Stimulated activated CD8-positive, alpha-beta memory T cell treated with anti-CD3 and anti-CD28 coated beads, Interleukin-12 subunit alpha, Interleukin-12 subunit beta, amount 100 ng/mL, for 1 hour (primary cell): Measurements from ENCODE around the gene KBTBD2.
A peak's percentile ranks its signal among the peaks of the same experiment; 100 is the strongest.
"Not testable (repeated sequence)": the region's sequence is repeated elsewhere in the genome, so short reads cannot be mapped to it uniquely, and the experiment has no call there.

ENCODE experiments used
- DNase-seq: peaks from one replicate; pipeline ENCODE4 v3.0.0-alpha.2; 2020; ENCODE audit warnings: low read depth

Gene KBTBD2

DNA sequence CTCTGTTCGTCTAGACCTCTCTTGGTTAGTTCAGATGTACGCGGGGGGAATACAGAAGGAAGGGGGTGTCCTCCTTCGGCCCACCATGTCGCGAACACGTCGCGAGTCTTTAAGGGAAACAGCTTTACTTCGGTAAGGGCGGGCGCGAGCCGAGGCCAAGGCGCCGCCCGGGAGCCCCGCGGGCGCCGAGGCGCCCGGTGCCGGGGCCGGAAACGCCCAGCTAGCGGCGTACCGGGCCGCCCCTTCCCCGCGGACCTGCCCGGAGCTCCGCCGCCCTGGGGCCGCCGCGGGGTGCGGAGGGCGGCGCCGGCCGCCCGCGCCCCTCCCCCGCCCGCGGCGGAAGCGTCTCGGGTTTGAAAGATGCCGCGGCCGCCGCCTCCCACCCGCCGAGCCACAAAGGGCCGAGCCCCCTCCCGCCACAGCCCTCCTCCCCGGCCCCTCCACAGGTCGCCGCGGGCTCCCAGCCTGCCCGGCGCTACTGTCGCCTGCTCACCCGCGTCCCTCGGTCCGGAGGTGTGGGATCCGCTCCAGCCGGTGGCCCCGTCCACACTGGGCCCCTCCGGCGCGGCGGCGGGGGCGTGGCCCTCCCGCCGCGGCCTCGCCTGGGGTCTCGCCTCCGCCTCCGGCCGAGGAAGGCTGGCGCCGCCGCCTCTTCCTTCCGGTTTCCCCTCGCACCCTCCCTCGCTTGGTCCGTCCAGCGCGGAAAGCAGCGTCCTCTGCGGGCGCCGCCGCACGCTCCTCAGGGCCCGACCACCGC, at the start of gene KBTBD2:
Gene KBTBD2, minus strand, starts transcription at position 718 of the 757 bp plus-strand sequence. CDS start 12,156 bp downstream, outside the sequence.
- peak; percentile 67 for DNase-seq

DNA sequence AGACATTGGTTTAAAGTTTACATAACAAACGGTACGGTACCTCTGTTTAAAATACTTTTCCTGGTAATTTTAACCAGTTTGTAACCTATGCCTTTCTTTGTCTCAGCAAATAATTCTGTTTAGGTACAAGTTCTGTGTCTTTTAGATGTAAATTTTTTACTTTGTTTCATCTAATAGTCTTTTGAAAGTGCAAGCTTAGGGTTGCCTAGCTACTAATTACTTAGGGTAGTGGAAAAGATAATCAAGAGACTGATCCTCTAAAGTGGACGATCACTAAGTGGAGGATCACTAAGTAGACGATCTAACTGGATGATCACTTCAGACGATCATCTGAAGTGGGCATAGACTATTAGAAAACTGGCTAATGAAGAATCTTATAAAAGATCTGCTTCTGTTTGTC, 49.6 kb upstream of the KBTBD2 start:
- no peak for DNase-seq

DNA sequence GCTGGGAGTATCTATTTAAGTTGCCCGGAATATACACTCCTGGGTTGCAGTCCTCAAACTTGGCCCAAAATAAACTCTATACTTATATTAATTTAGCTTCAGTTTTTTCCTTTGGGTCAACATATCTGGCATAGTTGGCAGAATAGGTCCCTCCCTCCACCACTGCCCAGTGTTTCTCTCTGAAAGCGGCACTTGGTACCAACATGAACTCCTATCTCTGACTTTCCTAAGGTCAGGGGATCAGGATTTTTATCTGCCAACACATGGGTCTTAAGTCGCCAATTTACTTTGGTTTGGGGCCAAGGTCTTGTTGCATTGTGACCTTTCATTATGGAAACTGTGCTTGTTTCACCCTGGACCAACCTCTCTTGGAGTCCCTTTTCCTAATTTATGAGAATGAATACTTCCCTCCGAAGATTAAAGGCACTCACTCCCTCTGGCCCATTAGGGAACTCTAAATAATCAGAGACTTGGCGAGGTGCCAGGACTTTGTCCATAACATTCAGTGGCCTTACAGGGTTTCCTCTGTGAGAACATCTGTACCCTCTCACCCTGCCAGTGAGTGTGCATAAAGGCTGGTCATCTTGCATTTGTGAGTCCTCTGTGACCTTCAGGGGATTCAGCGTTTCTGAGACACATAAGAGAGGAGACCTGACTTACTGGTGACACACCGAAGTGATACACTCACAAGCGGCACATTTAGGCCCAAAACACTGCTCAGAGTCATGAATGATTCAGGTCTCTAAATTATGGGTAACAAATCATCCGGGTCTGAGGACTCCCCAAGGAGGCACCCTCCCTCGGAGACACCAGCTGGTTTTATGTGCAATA, 46.0 kb upstream of the KBTBD2 start:
- no peak for DNase-seq

DNA sequence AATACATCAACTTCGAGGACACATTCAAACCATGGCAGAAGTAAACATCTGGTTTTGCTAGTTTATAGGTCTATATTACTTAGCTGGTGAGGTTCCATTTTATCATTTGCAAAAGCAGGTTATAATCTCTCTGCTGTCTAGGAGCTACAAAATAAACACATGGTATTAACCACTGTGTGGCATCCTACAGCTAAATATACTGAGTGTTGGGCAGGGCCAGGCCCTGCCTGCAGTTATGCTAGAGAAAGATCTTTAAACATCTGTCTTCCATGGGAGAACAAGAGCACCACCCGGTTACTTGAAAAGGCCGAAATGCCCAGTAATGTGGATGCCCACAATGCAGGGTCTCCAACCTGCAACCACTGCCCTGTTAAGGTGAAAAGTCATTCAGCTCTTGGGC, 45.1 kb upstream of the KBTBD2 start:
- DNase-seq = no peak

DNA sequence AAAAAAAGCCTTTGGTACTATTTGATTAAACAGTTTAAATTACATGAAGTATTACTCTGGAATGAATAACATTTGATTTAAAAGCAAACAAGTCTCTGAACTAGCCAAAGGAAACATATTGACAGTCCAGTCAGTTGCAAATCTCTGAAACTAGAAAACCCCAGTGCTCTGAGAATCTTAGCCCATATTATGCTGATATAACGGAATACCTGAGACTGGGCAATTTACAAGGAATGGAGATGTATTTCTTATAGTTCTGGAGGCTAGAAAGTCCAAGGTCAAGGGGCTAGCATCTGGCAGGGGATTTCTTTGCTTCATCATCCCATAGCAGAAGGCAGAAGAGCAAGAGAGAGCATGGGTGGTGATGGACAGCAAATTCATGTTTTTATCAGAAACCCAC, 44.0 kb upstream of the KBTBD2 start:
- DNase-seq = no peak

DNA sequence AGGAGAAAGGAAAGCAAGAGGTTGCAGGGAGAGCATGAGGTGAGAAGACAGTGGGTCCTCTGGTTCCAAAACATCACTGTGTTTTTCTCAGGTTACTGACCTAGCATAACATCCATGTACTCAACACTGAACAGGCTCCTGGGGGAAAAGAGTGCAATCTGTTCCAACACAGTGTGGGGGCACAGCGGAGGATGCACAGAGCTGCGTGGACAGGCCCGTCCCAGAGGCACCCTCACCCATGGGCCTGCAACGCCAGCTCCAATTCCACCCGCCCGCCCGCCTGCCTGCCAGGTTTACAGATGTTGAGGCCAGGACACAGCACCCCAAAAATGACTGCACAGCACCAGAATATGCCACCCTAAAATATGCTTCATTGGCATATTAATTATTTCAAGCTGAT, 38.8 kb upstream of the KBTBD2 start:
- no peak for DNase-seq

DNA sequence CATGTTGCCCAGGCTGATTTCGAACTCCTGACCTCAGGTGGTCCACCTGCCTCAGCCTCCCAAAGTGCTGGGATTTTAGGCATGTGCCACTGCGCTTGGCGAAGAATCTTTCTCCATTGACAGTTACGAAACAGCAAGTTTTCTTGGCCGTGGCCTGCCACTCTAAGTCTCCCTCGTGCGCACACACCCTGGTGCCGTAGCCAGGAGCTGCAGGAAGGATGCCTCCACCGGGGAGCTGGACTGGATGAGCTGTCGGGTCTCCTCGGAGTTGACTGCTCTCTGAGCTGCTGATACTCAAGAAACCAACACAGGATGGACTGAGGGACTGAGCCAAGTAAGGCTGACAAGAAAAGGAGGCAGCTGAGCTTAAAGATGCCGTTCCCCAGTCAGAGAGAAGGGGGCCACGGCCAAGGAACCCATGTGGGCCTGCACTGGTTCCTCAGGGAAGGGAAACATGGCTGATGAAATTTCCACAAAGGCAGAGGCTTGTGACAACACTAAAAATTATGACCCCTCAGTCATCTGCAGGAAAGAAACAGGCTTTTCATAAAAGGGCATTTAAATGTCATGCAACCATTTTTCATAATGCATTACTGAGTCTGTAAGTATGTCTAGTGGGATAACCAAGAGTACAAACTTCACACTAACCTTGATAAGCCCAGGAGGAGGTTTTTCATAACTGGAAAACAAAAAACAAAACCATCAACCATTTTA, 38.0 kb upstream of the KBTBD2 start:
- DNase-seq = no peak

DNA sequence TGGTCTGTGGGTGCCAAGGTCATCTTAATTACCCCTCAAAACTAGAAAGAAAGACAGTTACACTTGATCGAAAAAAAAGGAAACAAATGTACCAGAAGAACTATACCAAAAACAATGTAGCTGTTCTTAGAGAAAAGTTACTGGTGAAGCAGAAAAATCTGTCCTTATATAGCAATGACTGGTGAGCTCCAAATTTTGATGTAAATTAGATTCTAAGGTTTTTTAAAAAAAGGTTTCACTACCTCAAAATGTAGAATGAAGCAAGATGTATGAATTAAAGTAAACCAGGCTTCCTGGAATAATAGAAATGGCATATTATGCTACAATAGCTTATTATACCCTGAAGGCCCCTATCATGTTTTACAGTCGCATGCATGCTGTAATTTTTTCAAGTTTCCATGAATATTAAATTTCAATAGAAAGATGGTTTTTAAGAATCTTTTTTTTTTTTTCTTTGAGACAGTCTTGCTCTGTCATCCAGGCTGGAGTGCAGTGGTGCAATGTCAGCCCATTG, 37.3 kb upstream of the KBTBD2 start:
- DNase-seq = no peak

DNA sequence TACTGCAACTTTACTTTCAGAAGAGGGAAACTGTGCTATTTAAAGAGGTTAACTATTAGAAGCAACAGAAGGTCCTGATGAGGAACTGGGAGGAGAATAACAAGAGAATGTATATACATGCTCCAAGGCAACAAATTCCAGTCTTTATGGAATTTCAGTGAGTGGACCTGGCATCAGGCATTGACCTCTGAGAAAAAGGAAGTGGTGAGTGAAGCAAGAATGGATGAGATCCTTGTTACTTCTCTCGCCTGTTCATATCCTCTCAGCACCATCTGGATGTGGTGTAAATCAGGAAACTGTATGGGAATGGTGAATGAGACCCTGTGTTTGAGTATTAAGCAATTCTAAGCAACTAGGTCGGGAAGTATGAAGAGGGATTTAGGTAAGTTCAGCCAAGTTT, 30.3 kb upstream of the KBTBD2 start:
- no peak for DNase-seq

DNA sequence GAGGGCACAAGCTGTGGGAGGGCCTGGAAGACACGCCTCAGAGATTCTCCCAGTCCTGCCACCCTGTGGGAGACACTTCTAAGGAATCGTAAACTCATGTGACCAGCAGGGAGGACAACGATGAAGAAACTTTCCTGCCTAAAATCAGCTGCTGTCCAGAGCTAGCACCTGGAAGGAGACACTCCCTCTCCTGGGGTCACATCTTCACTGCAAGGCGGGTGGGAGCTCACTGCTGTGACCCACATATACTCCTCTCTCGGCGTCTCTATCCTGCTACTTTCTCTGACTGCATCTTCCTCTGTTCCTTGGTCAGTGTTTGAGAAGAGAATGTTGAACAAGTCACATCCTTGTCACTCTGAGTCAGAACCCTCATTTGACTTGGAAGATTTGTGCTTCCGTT, 25.4 kb upstream of the KBTBD2 start:
- DNase-seq = not testable (repeated sequence)

DNA sequence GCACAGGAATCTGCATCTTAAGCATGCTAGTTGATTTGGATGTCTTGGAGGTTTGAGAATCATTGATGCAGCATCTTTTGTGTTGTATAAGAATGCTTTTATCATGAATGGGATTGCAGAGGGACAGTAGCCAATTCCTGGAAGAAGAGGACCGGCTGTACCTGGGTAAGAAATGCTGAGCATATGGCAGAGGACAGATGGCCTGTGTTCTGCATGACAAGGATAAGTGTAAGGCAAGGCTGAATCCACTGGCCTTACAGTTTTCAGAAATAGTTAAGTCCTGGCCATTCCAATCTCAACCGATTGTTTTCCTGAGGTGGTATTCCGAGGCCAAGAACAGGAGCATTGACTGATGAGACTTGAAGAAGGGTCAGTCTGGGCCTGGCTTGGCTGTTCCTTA, 24.4 kb upstream of the KBTBD2 start:
- no peak for DNase-seq

DNA sequence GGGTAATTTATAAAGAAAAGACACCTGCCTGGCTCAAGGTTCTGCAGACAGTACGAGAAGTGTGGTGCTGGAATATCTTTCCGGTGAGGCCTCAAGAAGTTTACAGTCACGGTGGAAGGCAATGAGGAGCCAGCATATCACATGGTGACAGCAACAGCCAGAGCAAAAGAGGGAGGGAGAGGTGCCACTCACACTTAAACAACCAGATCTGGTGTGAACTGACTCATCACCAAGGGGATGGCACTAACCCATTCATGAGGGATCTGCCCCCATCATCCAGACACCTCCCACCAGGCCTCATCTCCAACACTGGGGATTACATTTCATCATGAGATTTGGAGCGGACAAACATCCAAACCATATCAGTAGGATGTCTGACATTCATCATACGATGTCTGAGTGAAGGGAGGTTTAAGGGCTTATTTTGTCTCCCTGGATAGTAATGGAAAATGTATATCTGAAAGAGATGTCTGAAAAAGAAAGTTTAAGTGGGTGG, 23.5 kb upstream of the KBTBD2 start:
- no peak for DNase-seq

DNA sequence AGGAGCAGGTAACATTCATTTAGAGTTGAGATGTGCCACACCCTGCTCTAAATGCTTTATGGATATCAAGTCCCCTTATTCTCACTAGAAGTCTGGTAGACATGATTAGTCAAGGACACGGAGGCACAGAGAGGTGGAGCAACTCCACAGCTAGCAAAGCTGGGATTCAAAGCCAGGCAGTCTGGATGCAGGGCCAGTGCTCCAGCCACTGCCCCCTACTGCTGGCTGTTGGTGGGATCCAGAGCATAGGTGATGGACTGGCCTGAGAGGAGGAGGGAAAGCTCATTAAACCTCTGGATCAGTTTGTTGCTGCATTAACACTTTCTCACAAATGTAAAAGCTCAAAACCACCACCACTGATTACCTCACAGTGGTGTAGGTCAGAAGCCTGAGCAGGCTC, 22.6 kb upstream of the KBTBD2 start:
- DNase-seq = no peak

DNA sequence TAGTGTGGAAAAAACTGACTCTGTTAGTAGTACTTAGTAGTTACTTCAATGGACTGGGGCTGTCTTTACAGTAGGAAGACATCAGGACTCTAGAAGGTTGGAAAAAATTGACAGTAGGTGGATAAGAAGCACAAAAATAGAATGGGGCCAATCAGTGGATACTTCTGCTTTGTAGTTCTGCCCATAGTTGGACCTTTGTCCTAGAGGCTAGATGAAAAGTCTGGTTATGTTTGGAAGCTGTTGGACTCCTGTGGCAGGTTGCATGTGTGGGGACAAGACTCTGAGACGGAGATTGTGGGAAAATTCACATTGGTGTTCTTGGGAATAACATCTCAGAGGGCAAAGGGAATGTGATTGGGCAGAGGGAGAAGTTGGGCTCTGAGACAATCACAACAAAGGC, 18.6 kb upstream of the KBTBD2 start:
- no peak for DNase-seq

DNA sequence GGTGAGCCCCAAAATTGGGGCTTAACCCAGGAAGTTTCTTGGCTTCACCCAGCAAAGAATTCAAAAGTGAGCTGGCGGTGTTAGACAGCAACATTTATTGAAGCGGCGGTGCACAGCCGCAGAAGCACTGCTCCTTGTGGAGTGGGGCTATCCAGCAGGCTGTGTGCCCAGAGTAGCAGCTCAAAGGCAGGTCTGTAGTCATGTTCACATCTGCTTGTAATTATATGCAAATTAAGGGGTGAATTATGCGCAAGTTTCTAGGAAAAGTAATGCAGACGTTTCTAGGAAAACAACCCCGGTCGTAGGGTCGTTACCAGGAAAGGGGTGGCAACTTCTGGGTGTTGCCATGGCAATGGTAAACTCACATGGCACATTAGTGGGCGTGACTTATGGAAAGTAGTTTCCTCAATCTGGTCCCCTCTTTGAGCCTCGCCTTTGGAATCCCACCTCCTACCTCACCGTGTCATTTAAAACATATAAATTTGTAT, 13.7 kb upstream of the KBTBD2 start:
- peak; percentile 40 for DNase-seq

DNA sequence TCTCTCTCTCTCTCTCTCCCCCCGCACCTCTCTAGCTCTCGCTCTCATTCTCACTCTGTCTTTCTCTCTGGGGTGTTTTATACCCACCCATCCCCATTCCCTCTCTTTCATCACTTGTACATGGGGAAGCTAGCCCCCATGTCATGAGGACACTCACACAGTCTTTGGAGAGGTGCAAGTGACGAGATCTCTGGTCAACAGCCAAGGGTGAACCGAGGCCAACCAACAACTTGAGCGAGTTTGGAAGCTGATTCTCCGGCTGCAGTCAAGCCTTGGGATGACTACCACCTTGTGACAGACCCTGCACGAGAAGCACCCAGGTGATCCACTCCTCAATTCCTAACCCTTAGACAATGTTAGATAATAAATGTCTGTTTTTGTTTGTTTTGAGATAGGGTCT, 10.1 kb upstream of the KBTBD2 start:
- DNase-seq = no peak

DNA sequence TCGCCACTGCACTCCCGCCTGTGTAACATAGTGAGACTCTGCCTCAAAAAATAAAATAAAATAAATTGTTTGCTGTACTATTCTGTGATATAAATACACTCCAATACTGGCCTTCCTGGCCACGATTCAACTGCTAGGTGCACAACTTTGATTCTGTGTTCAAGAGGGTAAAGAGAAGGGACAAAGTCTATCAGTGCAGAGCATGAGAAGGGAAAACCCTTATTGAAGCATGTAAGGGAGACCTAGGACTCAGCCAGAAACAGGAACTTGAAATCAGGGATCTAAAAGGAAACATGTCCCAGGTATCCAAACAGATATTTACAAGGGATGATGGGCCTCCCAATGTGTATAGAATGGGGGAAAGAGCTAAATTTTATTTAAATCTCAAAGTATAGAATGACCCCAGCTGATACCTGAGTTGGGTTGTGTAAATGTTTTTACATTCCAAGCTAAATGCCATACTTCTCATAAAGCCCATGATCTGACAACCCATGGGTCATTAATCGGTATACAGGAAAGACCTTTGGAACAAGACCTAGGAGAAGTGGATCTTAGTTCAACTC, 9.0 kb upstream of the KBTBD2 start:
- no peak for DNase-seq

DNA sequence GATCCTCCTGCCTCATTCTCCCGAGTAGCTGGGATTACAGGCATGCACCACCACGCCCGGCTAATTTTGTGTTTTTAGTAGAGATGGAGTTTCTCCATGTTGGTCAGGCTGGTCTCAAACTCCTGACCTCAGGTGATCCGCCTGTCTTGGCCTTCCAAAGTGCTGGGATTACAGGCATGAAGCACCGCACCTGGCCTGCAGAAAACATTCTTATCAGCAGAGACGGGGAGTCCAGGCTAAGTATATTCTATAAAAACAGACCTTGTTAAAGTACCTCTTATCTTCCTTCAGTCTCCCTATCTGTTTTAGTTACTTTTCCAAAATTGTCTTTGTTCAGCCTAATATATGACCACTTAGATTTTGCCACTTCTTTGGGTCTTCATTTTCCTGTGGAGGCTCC, 5.8 kb upstream of the KBTBD2 start:
- not testable (repeated sequence) for DNase-seq

DNA sequence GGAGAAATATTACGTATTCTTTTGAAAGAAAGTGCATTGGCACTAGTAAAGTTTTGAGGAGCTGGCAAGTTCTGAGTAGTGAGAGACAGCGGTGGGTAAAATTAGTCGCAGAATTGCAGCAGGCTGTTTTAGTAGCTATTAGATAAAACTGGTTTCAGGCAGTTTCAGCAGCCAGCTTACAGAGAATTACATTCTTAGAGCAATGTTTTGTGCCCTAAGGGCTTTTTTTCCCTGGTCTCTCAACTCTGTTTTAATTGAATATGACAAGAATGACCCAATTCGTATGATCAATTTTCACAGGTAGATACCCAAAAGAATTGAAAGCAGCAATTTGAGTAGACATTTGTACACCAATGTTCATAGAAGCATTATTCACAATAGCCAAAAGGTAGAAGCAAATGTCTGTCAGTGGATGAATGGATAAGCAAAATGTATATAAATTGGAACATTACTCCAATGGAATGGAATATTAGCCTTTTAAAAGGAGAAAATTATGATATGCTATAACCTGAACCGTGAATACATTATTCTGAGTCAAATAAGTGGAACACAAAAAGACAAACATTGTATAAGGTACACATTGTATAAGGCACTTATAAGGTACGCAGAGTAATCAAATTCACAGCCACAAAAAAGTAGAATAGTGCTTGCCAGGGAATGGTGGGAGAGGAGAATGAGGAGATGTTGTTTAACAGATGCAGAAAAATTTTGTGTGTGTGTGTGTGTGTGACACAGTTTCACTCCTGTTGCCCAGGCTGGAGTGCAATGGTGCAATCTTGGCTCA, 5.2 kb upstream of the KBTBD2 start:
- DNase-seq = no peak

DNA sequence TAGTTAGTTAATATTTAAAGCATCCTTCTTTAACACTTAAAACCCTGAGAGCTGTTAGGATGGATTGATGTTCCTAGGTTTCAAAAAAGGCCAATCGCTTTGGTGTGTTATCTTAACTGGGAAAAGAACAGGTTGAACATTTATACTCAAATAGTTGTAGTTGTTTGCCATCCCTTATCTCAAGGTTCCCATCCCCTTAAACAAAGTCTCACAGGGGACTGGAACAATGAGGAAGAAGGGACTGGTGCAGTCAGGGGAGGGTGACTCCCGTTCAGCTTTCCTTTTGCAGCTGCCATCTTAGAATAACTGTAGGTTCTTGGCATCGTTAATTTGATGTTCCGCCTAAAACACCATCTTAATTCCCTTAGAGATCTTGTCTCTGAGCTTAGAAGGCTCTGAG, 2.6 kb upstream of the KBTBD2 start:
- DNase-seq = no peak

DNA sequence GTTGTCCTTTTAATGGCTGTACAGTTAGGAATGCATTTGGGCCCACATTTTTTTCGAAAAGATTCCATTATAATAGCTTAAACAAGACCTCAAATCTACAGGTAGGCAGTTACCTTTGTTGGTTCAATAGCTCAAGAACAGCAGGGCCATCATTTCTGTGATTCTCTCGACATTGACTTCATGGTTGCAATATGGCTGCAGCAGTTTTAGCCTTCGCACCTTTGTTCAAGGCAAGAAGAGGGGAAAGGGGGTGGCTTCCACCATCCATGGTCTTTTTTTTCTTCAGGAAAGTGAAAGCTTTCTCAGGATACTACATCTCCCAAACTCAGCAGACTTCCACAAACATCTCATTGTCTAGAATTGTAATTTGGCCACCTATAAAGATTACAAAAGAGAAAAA, 2.2 kb upstream of the KBTBD2 start:
- no peak for DNase-seq
